Uterus (tissue), 2 donors: Measurements from ENCODE around the gene ARHGAP15.

ENCODE experiments used
- CTCF ChIP-seq, 4 experiments: fragments of 200-600 bp in 2 of 4; fragments of 450-650 bp in 2 of 4; sonication (generic) in 2 of 4; IDR thresholded peaks; one replicate each; pipeline ENCODE4 v1.5.1; 2016 to 2019; ENCODE audit warnings: antibody characterized with exemption in 4 of 4, mild to moderate bottlenecking in 2 of 4, moderate library complexity in 1 of 4
- POLR2A ChIP-seq, 2 donors: fragments of 450-650 bp; IDR thresholded peaks; one replicate each; pipeline ENCODE4 v1.6.1; 2016; ENCODE audit warnings: antibody characterized with exemption in 2 of 2, mild to moderate bottlenecking in 1 of 2, moderate library complexity in 1 of 2

- TF ChIP-seq CTCF (IDR thresholded peaks at IDR 0.05): no peak
- TF ChIP-seq POLR2A (IDR thresholded peaks at IDR 0.05): no peak
Measured at GRCh38 chr2:143422681-143423080, 293.5 kb downstream of the ARHGAP15 start.
